Measurements from ENCODE around the gene TMEM132A.

DNA sequence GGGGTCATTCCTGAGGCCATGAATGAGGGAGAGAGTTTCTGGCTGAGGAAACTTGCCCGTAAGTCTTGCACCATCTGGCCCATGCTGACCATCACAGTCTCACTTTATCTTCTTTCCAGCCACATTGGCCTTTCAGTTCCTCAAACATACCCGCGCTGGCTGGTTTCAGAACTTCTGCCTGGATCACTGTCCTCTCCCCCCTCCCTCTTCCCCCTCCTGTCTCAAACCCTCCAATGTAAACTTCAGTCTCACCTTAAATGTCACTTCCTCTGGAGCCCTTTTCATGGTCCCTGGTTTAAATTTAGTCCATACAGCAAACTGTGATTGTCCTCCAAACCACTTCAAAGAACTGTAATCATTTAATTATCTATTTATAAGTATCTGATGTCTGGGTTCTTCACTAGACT lies 14.0 kb upstream of the TMEM132A start:
- TF ChIP-seq, protein P1, sequence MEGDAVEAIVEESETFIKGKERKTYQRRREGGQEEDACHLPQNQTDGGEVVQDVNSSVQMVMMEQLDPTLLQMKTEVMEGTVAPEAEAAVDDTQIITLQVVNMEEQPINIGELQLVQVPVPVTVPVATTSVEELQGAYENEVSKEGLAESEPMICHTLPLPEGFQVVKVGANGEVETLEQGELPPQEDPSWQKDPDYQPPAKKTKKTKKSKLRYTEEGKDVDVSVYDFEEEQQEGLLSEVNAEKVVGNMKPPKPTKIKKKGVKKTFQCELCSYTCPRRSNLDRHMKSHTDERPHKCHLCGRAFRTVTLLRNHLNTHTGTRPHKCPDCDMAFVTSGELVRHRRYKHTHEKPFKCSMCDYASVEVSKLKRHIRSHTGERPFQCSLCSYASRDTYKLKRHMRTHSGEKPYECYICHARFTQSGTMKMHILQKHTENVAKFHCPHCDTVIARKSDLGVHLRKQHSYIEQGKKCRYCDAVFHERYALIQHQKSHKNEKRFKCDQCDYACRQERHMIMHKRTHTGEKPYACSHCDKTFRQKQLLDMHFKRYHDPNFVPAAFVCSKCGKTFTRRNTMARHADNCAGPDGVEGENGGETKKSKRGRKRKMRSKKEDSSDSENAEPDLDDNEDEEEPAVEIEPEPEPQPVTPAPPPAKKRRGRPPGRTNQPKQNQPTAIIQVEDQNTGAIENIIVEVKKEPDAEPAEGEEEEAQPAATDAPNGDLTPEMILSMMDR (IDR thresholded peaks at IDR 0.05) = no peak
- TF ChIP-seq POLR2A (IDR thresholded peaks at IDR 0.05) = no peak
- TF ChIP-seq POLR2AphosphoS5 (IDR thresholded peaks at IDR 0.05) = no peak

All from suprapubic skin (tissue), 4 donors.